Mesenchymal stem cell (in vitro differentiated cells and primary cell): ENCODE results near the gene TMCO5A.

Source experiments
- DNase-seq: peaks from one replicate; pipeline ENCODE4 v3.0.0-alpha.2; 2013
- H2AFZ ChIP-seq: one replicate; pipeline ENCODE4 v1.6.1; 2013; ENCODE audit warnings: low read depth, mild to moderate bottlenecking, control low read depth, inconsistent platforms, low read length, moderate library complexity
- H2AK5ac ChIP-seq: 2 replicates; pipeline ENCODE4 v1.6.1; 2013; ENCODE audit warnings: low read length, moderate library complexity, mild to moderate bottlenecking, inconsistent platforms; ENCODE audit not compliant: severe bottlenecking
- H2BK120ac ChIP-seq: one replicate; pipeline ENCODE4 v1.6.1; 2013; ENCODE audit warnings: low read depth, mild to moderate bottlenecking, inconsistent platforms, low read length, moderate library complexity
- H2BK12ac ChIP-seq, 2 experiments: one replicate each; pipeline ENCODE4 v1.6.1; 2013; ENCODE audit warnings: inconsistent platforms in 2 of 2, low read length in 2 of 2, mild to moderate bottlenecking in 2 of 2, moderate library complexity in 2 of 2, control low read depth in 1 of 2
- H2BK15ac ChIP-seq: one replicate; pipeline ENCODE4 v1.6.1; 2013; ENCODE audit warnings: mild to moderate bottlenecking, low read depth, inconsistent platforms; ENCODE audit not compliant: poor library complexity, severe bottlenecking
- H2BK5ac ChIP-seq: 2 replicates; pipeline ENCODE4 v1.6.1; 2013; ENCODE audit warnings: low read depth, mild to moderate bottlenecking, low read length, control low read depth, inconsistent platforms; ENCODE audit not compliant: poor library complexity, severe bottlenecking
- H3K14ac ChIP-seq, 2 experiments: one replicate each; pipeline ENCODE4 v1.6.1; 2013; ENCODE audit warnings: inconsistent platforms in 2 of 2, low read length in 2 of 2, control low read depth in 1 of 2, mild to moderate bottlenecking in 1 of 2, moderate library complexity in 1 of 2
- H3K18ac ChIP-seq, 2 experiments: one replicate each; pipeline ENCODE4 v1.6.1; 2013; ENCODE audit warnings: inconsistent platforms in 2 of 2, low read length in 2 of 2, control low read depth in 1 of 2, low read depth in 1 of 2, mild to moderate bottlenecking in 1 of 2
- H3K23ac ChIP-seq, 2 experiments: one replicate each; pipeline ENCODE4 v1.6.1; 2013; ENCODE audit warnings: inconsistent platforms in 2 of 2, low read length in 2 of 2, mild to moderate bottlenecking in 2 of 2, moderate library complexity in 2 of 2, control low read depth in 1 of 2
- H3K27ac ChIP-seq: 2 replicates; pipeline ENCODE4 v1.5.1; 2013; ENCODE audit warnings: mild to moderate bottlenecking, moderate library complexity, low read length, control low read depth, inconsistent platforms; ENCODE audit not compliant: poor library complexity, severe bottlenecking
- H3K27me3 ChIP-seq, 2 experiments: 2 replicates each; pipeline versions ENCODE4 v1.6.1 to v1.7.0; 2013; ENCODE audit warnings: low read length in 2 of 2, mild to moderate bottlenecking in 2 of 2, moderate library complexity in 2 of 2, control low read depth in 1 of 2, inconsistent platforms in 1 of 2; ENCODE audit not compliant: control insufficient read depth in 1 of 2, insufficient read depth in 1 of 2
- H3K36me3 ChIP-seq, 2 experiments: 2 replicates each; pipeline versions ENCODE4 v1.6.1 to v1.7.0; 2013; ENCODE audit warnings: low read length in 2 of 2, control low read depth in 1 of 2, inconsistent platforms in 1 of 2, low read depth in 1 of 2, mild to moderate bottlenecking in 1 of 2; ENCODE audit not compliant: insufficient read depth in 2 of 2, control insufficient read depth in 1 of 2
- H3K4ac ChIP-seq, 2 experiments: one replicate each; pipeline ENCODE4 v1.6.1; 2013; ENCODE audit warnings: inconsistent platforms in 2 of 2, low read length in 2 of 2, mild to moderate bottlenecking in 2 of 2, moderate library complexity in 2 of 2, control low read depth in 1 of 2, low read depth in 1 of 2
- H3K4me1 ChIP-seq: 2 replicates; pipeline ENCODE4 v1.6.1; 2013; ENCODE audit warnings: low read depth, low read length, control low read depth; ENCODE audit not compliant: control insufficient read depth, insufficient read depth
- H3K4me2 ChIP-seq: 2 replicates; pipeline ENCODE4 v1.6.1; 2013; ENCODE audit warnings: low read length, mild to moderate bottlenecking, inconsistent platforms; ENCODE audit not compliant: poor library complexity, severe bottlenecking
- H3K4me3 ChIP-seq, 2 experiments: 2 replicates each; pipeline versions ENCODE4 v1.5.1 to v1.7.0; 2013; ENCODE audit warnings: low read length in 2 of 2, mild to moderate bottlenecking in 2 of 2, control low read depth in 1 of 2, low read depth in 1 of 2; ENCODE audit not compliant: insufficient read depth in 1 of 2
- H3K79me1 ChIP-seq: replicated peaks from 2 replicates; pipeline ENCODE4 v1.6.1; 2013; ENCODE audit warnings: mild to moderate bottlenecking, control low read depth, low read length, inconsistent platforms; ENCODE audit not compliant: poor library complexity, severe bottlenecking
- H3K9ac ChIP-seq: 2 replicates; pipeline ENCODE4 v1.7.0; 2013; ENCODE audit warnings: mild to moderate bottlenecking, low read length, moderate library complexity
- H3K9me3 ChIP-seq: 2 replicates; pipeline ENCODE4 v1.7.0; 2013; ENCODE audit warnings: mild to moderate bottlenecking, low read length; ENCODE audit not compliant: control insufficient read depth
- H4K8ac ChIP-seq: one replicate; pipeline ENCODE4 v1.6.1; 2013; ENCODE audit warnings: inconsistent platforms, mild to moderate bottlenecking, low read length, moderate library complexity
- H4K91ac ChIP-seq: one replicate; pipeline ENCODE4 v1.6.1; 2013; ENCODE audit warnings: mild to moderate bottlenecking, low read length, inconsistent platforms
- WGBS: methylation state at CpG from one replicate; pipeline ENCODE4 v1.1.7; 2013; ENCODE audit warnings: mixed read lengths; 5-methylcytosine and 5-hydroxymethylcytosine counted together

TMCO5A gene

DNA sequence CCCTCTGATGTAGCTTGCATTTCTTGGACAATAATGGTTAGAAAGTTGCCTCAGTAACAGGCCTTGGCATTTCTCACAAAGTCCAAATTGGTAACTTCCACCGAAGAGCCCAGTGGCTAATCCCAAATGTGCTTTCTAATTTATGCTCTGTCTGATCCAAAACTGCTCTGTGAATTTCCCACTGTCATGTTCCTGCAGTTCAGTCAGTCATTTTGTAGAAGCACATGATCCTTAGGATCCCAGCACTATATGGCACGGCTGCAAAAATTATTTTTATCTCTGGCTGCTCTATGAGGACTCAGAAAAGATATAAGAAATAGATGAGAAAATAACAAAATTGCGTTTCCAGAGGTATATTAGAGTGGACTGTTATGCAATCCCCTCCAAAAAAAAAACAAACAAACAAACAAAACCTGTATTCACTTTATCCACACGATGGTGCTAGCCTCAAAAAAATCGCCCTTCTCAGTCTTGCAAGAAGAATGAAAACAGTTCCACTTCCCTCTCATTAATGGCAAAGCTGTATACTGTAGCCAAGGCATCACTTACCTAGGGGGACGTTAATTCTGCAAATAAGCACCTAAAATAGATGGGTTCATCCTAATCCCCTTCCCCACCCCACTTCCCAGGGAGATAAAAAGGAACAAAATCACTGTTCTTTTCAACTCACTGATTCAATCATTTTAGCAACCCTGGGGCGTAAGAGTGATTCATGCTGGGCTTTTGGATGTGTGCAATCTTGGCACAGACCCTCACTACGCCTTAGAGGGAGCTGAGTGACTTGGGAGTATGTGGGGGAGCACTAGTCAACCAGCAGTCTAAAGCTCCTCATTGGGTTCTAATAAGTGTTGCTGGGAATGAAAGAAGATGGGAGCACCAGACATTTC, 61.3 kb downstream of the TMCO5A start:
- DNase-seq, result peak; percentile 75
- Histone ChIP-seq H2BK15ac (no peak overlapping the region), H3K18ac (peak overlapping the region; percentile 14 to 35), H3K36me3 (no peaks in the 10 kb centered on the region), H3K23ac (no peak overlapping the region), H2AK5ac (no peak overlapping the region), H3K27me3 (no peaks in the 10 kb centered on the region), H3K79me1 (no peaks in the 10 kb centered on the region), H3K4ac (no peak overlapping the region), H3K4me2 (no peak overlapping the region), H3K9ac (peak overlapping the region; percentile 23), H3K9me3 (no peaks in the 10 kb centered on the region), H2BK12ac (no peak overlapping the region), H2BK120ac (no peak overlapping the region), H4K8ac (no peak overlapping the region), H4K91ac (no peak overlapping the region), H3K27ac (no peak overlapping the region), H3K4me3 (peak overlapping the region in 1 of 2 experiments; percentile 64), H3K14ac (no peak overlapping the region), H3K4me1 (no peaks in the 10 kb centered on the region), H2BK5ac (no peak overlapping the region), H2AFZ (no peak overlapping the region)
- WGBS, result 24% methylated on average over 7 of the region's 8 CpGs
